Measurements from ENCODE around the gene KRTAP25-1.

DNA sequence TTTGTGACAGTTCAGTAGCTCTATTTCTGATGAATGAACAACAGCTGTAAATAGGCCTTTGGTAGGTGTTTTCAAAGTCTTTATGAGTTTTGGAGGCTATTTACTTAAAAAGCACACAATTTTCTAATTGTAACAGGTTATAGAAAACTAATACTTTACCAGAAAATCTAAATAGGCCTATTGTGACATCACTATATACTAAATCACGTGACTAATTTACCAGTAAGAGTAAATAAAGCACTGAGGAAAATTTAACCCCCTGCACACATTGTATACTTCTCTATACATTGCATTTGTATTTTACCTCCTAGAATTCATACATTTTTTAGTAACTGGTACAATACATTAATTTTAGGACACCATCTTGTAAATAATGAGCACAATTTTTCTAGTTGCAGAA, 15.8 kb upstream of the KRTAP25-1 start:
- TF ChIP-seq POLR2A (IDR thresholded peaks at IDR 0.05) = no peak
- no peak for TF ChIP-seq CTCF (IDR thresholded peaks at IDR 0.05)

All from testis (tissue), 2 donors.